HG03575 (cell line): ENCODE results near the gene ARL8A.
"Not testable (repeated sequence)": the region's sequence is repeated elsewhere in the genome, so short reads cannot be mapped to it uniquely, and the experiment has no call there.

Source experiments
- ATAC-seq: cut with Tn5 transposase; IDR thresholded peaks from one replicate; pipeline ENCODE4 v1.9.1; 2021; ENCODE audit not compliant: unreplicated experiment, insufficient number of reproducible peaks, low FRiP score; ENCODE audit errors: extremely low read depth

The ARL8A gene

DNA sequence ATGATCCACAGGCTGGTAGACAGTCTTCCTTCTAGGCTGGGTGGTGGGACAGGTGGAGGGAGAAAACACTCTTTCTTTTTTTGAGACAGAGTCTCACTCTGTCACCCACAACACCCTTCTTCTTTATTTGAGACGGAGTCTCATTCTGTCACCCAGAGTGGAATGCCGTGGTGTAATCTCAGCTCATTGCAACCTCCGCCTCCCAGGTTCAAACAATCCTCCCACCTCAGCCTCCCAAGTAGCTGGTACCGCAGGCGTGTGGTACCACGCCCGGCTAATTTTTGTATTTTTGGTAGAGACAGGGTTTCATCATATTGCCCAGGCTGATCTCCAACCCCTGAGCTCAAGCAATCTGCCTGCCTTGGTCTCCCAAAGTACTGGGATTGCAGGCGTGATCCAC lies 18.9 kb downstream of the ARL8A start:
- no peak for ATAC-seq

DNA sequence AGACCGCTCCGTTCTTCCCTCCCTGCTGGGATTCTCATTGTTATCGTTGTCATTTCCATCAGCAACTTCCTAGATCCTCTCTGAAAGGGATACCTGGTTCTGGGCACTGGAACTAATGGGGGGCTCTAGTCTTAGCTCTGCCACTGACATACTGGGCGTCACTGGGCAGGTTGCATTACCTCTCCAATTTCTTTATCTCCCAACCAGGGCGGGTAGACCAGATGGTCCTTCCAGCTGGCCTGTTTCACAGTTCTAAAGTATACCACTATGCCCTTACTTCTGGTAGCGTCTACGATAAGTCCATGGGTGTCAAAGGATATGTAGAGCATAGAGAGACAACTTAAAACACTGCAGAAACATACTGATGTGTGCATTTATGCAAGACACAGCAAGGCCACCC lies 20.4 kb downstream of the ARL8A start:
- no peak for ATAC-seq

DNA sequence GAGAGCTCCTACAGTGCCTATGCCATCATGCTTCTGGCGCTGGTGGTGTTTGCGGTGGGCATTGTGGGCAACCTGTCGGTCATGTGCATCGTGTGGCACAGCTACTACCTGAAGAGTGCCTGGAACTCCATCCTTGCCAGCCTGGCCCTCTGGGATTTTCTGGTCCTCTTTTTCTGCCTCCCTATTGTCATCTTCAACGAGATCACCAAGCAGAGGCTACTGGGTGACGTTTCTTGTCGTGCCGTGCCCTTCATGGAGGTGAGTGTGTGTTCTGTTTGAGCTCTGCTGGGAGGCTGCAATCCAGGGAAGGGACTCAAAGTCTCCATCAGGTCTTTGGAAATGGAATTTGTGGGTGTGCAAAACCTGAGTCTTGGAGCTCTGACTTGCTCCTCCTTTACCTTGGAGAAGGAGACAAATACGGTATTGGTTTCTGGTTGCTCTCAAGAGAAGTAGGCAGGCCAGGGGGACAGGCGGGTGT lies 21.2 kb downstream of the ARL8A start:
- no peak for ATAC-seq

DNA sequence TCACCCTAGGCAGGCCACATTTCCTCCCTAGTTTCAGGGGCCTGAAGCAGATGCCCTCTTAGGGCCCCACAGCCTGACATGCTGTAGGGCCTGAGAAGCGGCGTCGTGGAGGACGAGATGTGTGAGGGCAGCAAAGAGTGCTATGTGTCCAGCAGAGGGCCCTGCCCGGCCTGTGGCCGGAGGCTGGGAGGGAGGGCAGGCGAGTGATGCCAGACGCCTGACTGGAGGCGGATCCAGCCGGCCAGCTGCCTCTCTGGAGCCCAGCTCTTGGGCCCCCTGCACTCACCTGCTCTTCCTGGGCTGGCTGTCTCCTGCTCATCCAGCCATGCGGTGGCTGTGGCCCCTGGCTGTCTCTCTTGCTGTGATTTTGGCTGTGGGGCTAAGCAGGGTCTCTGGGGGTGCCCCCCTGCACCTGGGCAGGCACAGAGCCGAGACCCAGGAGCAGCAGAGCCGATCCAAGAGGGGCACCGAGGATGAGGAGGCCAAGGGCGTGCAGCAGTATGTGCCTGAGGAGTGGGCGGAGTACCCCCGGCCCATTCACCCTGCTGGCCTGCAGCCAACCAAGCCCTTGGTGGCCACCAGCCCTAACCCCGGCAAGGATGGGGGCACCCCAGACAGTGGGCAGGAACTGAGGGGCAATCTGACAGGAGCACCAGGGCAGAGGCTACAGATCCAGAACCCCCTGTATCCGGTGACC lies 21.8 kb downstream of the ARL8A start, which contains the start of gene GPR37L1:
TSS of gene GPR37L1 (plus strand) at position 279 of the 697 bp plus-strand sequence. CDS start at position 326, 47 bp downstream.
- no peak for ATAC-seq

DNA sequence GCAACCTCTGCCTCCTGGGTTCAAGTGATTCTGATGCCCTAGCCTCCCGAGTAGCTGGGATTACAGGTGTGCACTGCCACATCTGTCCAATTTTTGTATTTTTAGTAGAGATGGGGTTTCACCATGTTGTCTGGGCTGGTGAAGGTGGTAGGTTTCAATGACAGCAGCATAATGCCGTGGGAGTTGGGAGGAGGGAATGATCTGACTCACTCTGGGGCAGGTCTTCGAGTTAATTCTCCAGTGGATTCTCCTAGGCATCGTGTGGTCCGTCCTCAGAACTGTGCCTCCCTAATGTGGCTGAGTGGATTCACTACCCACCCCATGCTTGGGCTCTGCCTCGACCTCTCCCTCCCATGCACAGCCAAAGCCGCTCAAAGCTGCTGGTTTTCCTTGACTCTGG lies 23.5 kb downstream of the ARL8A start:
- no peak for ATAC-seq

DNA sequence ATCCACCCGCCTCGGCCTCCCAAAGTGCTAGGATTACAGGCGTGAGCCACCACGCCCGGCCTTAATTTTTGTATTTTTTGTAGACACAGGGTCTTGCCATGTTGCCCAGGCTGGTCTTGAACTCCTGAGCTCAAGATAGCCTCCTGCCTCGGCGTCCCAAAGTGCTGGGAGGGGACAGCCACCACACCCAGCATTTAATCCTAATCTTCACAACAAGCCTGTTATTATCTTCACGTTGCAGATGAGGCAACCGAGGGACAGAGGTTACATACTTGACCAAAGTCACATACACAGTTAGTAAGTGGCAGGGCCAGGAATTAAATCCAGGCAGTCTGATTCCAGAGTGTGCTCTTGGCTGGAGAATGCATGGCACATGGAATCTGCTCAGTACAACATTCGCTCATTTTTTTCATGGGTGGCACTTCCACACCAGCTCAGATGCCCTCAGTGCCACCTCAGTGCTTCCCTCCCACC lies 26.6 kb downstream of the ARL8A start:
- no peak for ATAC-seq

DNA sequence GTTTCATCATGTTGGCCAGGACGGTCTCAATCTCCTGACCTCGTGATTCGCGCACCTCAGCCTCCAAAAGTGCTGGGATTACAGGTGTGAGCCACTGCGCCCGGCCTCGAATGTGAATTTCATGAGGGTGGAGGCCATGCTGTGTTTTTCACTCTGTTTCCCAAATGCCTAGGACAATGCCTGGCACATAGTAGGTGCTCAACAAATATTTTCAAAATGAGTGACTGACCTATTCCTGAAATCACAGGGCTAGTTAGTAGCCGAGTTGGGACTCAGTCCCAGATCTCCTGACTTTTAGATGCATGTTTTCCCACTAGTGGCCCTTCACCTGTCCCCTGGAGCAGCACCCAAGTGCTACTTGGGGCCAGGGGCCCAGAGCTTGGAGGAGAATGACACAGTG lies 28.2 kb downstream of the ARL8A start:
- no peak for ATAC-seq

DNA sequence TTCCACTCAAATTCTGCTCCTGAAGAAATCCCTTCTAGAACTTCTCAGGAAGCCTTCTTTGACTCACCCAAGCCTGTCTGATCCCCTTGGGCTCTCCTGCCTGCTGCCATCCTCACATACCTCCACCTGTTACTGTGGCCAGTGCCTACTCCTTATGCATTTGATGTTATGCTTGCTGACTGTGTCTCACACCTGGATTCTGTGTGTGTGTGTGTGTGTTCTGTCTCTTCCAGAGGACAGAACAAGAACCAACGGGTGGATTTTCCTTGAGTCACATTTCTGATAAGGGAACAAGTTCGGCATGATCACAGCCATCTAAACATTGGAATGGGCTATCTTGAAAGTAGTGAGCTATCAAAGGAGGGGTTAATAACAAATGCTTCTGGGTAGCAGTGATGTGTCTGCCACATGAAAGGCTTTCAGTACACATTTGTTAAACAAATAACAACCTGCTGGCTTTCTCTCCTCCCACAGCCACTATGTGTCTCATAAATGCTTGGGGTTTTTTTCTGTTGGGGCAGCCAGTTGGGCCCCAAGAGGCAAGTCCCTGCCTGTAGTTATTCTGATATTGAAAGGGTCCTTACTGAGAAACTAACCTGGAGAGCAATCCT lies 30.7 kb downstream of the ARL8A start:
- ATAC-seq = no peak

DNA sequence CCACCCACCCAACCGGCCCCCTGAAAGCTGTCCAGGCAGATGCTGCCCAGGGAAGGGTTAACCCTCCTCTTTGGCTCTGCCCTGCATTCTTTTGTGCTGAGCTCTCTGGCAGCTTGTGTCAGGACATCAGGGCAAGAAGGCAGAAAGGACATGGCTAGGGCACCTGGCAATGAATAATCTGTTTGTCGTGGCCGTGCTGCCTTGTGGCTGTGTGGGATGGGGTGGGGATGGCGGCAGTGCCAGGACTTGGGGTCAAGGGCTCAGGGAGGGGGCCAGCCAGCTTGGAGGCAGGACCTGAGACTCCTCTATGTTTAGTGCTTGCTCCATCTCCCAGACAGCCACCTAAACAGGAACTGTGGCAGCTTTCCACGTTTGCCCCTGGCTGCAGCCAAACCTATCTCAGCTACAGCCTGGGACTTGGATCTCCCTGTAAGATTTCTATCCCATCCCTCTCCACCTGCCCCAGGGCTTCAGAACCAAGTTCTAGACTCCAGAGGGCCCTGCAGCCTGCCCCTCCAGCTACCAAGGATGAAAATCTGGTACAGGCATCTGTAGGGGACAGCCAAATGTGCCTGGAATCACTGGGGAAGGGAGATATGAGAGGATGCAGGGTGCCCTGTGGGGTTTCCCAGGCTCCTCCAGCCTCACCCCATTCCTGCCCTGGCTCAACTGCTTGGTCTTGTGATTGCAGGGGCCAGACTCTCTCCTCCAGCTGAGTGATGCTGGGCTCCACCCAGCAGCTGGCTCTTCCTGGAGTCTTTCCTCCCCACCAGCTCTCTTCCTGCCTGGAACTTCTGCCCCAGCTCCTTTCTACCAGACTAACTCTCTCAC lies 31.5 kb downstream of the ARL8A start:
- no peak for ATAC-seq

DNA sequence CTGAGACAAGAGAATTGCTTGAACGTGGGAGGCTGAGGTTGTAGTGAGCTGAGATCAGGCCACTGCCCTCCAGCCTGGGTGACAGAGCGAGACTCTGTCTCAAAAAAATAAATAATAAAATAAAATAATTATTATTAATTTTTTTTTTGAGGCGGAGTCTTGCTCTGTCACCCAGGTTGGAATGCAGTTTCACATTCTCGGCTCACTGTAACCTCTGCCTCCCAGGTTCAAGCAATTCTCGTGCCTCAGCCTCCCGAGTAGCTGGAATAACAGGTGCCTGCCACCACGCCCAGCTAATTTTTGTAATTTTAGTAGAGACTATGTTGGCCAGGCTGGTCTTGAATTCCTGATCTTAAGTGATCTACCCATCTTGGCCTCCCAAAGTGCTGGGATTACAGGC lies 32.9 kb downstream of the ARL8A start:
- ATAC-seq = not testable (repeated sequence)

DNA sequence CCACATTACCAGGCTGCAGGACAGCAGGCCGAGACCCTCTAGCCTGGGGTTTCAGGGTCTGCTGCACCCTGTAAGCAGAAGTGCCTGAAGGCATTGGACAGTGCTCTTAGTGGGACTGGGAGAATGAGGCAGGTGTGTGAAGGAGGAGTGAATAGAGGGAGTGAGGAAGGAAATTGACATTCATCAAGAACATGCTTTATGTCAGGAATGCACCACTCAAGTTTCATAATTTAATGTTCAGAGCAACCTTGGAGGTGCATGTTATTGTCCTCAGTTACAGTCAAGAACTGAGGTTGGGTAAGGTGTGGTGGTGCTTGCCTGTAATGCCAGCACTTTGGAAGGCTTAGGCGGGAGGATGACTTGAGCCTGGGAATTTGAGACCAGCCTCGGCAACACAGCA lies 33.6 kb downstream of the ARL8A start:
- no peak for ATAC-seq

DNA sequence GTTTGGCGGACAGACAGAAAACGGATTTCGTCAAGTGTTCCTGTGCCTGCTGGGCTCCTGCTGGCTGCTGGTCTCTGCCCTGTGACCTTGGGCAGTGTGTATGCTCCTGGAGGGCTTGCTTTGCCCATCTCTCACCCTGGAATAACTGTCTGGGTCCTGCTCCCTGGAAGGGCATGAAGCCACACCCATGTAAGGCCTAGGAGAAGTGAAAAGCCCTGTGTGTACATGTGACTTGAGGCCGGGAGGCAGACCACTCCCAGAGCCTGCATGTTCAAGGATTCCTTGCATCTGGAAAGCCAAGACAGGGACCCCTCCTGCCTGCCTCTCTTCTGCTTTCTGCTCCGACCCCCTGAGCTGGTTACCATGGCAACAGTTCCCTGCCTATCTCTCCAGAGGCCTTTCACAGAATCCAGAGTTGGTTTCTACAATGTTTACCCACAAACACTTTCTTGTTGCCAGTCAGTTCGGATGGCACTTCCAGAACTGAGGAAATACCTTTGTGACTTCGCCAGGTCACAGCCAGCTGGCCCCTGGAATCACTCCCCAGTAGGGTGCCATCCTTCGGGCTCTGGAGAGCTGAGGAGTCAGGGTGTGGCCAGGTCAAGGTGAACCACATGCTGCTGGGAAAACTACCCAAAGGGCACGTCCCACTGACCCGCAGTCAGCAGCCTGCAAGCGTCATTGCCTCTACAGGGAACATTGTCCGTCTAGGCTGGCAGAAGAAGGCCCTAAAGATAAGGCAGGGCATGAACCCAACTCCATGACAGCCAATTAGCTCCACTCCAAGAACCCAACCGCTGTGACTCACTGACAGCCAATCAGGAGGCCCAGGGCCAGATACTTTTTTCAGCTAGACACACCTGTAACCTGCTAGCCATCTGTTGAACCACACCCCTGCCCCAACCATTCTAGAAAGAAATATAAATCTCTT lies 36.5 kb downstream of the ARL8A start:
- no peak for ATAC-seq

DNA sequence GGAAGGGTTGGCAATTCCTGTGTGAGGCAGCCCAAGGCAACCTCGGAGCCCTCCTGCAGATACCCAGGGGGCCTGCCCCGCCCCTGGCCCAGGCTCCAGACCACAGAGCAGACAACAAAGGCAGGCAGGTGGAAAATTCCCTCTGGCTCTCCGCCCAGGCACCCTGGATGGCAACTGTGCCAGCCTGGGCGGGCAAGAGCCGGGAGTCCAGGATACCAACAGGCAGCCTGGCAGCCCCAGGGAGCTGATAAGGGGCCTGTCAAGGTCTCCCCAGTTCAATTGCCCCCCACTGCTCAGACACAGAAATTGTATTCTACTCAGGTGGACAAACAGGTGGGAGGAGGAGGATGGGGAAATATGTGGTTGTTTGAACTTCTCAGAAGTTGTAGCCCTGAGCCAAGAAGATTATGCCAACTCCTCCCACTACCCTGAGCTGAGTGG lies 37.2 kb downstream of the ARL8A start:
- ATAC-seq = no peak

DNA sequence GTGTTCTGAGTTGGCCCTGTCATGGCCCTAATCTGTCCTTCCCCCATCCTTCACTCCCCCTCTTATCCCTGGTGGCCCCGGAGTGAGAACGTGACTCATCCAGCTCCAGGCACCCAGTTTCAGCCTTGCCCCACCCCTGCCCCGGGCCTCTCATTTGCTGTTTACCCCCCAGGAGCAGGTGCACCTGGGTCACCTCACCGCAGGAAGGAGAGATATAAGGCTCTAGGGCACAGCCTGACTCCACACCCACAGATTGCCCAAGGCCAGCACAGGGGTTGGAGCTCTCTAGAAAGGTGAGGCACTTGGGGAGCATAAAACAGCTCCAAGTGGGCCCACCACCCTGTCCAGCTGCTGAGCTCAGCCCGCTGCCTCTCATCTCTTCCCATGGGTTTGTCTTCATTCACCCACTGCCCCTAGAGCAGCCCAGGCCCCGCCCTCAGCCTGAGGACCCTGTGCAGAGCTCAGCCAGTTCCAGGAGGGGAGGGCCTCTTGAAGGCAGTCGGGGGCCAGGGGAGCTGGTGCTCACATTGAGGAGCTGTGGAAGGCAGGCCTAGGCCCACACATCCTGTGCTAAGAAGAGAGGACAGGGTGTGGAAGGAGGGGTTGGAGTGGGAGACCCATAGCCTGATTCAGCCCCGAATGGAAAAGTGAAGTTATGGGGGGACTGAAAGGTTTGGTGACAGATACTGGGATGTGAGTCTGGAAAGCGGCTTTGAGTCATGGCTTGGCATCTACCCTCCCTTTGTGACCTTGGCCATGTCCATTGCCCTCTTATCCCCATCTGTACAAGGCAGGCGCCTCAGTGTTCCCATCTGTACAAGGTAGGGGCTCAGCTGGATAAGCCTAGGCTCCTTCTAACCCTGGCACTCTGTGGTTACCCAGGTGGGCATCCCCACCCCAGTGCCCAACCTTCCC lies 37.9 kb downstream of the ARL8A start:
- ATAC-seq = no peak

DNA sequence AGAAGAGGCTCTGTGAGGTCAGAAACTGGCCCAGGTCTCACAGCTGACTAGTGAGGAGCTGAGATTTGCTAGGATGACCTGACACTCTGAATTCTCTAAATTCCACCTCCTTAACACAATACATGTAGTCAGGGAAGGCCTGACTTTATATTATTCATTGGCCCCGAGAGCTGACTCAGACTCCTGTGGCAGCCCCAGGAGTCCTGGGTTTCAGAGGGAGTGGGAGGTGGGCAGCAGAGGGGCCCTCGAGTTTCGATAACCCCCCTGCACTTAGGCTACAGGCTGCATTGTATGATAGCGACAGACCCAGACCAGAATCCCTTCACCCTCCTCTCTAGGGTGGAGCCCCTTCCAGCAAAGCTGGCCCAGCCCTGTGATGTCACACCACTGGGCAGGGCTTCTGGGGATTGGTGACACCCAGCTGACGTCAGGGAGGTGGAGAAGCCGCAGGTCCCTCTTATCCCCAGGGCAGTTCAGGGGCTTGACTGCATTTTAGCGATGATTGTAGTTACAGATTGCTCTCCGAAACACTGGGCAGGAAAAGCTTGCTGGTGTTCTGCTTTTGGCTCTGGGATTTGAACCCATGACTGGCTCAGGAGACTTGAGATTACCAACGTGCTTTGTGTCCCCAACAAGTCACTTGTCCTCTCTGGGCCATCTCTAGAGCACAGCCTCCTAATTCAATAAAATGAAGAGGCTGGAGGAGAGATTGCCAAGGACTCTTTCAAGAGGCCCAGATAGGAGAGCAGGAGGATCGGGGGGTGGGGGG lies 38.8 kb downstream of the ARL8A start:
- no peak for ATAC-seq

DNA sequence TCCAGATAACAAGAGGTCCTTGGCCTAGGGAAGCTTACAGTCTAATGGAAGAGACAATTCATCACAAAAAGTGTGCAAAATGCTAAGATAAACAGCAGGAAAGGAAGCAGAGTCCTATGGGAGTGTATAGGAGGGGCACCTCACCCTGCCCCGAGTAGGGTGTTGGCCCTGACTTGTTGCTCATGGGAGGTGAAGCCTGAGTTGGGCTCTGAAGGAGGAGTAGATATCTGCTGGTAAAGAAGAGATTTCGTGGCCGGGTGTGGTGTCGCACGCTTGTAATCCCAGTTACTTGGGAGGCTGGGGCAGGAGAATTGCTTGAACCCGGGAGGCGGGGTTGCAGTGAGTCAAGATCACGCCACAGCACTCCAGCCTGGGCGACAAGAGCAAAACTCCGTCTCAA lies 40.5 kb downstream of the ARL8A start:
- no peak for ATAC-seq

DNA sequence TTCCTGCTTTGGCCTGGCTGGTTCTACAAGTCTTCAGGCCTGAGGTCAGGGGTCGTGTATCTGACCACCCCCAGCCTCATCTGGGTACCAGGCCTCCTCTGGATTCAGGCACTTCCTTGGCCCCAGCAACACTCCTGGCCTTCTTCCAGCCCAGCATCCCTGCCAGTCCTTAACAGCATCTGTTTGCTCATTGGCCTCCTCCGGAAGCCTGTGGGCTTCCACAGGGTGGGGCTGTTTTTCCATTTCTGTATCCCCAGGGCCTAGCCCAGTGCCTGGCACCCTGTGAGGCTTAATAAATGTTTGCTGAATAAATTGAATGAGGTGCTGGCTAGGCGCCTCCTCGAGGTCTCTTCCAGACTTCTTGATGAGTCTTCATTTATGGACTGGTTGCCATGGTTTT lies 43.4 kb downstream of the ARL8A start:
- no peak for ATAC-seq
